Activated naive CD8-positive, alpha-beta T cell treated with anti-CD3 and anti-CD28 coated beads for 36 hours (primary cell): ENCODE results near the gene COPE. TPM values are rescaled to one million over a fixed set of nuclear protein-coding genes. Genes with fewer than 3 reads are reported as not detected.

Experiments
- DNase-seq: peaks from one replicate; pipeline ENCODE4 v3.0.0; 2021
- H3K27ac Mint-ChIP-seq: one replicate; pipeline ENCODE4 v1.8.0; 2022; ENCODE audit warnings: mild to moderate bottlenecking, moderate library complexity, mixed read lengths
- H3K27me3 Mint-ChIP-seq: one replicate; pipeline ENCODE4 v1.8.0; 2022; ENCODE audit warnings: mild to moderate bottlenecking, mixed read lengths
- H3K36me3 Mint-ChIP-seq: one replicate; pipeline ENCODE4 v1.8.0; 2021; ENCODE audit warnings: mild to moderate bottlenecking, mixed read lengths
- H3K4me1 Mint-ChIP-seq: one replicate; pipeline ENCODE4 v1.8.0; 2021; ENCODE audit warnings: mixed read lengths
- H3K4me3 Mint-ChIP-seq: one replicate; pipeline ENCODE4 v1.8.0; 2022; ENCODE audit warnings: mild to moderate bottlenecking, moderate library complexity, mixed read lengths
- H3K9me3 Mint-ChIP-seq: one replicate; pipeline ENCODE4 v1.8.0; 2022; ENCODE audit warnings: mixed read lengths
- total RNA-seq, 2 experiments: library from RNA; stranded (reverse); gene quantifications; one replicate each; pipeline ENCODE4 v1.2.3, GENCODE V29; 2021

The COPE gene
- total RNA-seq, 2 experiments from 2014 or later: 169 to 174 TPM

- no peaks in the 10 kb centered on the region for H3K27me3 Mint-ChIP-seq
- no peak for DNase-seq
- H3K4me3 Mint-ChIP-seq: no peak overlapping the region
- H3K9me3 Mint-ChIP-seq: no peaks in the 10 kb centered on the region
- H3K27ac Mint-ChIP-seq: no peak overlapping the region
- peaks cover 33% of the 10 kb centered on the region for H3K36me3 Mint-ChIP-seq
- H3K4me1 Mint-ChIP-seq: peaks cover 20% of the 10 kb centered on the region
These were observed 68.5 kb downstream of the COPE start for GRCh38 chr19:18850471-18851375.

- Mint-ChIP-seq H3K27ac (no peak overlapping the region), H3K4me3 (no peak overlapping the region), H3K27me3 (no peaks in the 10 kb centered on the region), H3K4me1 (peaks cover 25% of the 10 kb centered on the region), H3K9me3 (no peaks in the 10 kb centered on the region), H3K36me3 (peaks cover 30% of the 10 kb centered on the region)
- DNase-seq: no peak
These were observed 69.3 kb downstream of the COPE start for GRCh38 chr19:18849838-18850400.

Other genes with a start within 250 kb of the COPE start
- gene CRTC1, start 235.7 kb downstream of the COPE start, total RNA-seq: 1 to 10 TPM; 5.1 TPM
- gene COMP, start 128.1 kb downstream of the COPE start, total RNA-seq: not detected
- 10 to 100 TPM; 78.9 to 84.6 TPM for gene UPF1, start 87.4 kb downstream of the COPE start, total RNA-seq
- gene CERS1, start 23.2 kb downstream of the COPE start, total RNA-seq: under 1 TPM; 0.19 to 0.28 TPM
- gene DDX49, start 328 bp upstream of the COPE start, total RNA-seq: 10 to 100 TPM; 87.4 to 89.2 TPM
- not detected for gene HOMER3, start 21.8 kb upstream of the COPE start, total RNA-seq
- gene SUGP2, start 114.1 kb upstream of the COPE start, total RNA-seq: 10 to 100 TPM; 74.2 to 81.8 TPM
- gene ARMC6, start 114.2 kb upstream of the COPE start, total RNA-seq: 10 to 100 TPM; 51.3 to 54.0 TPM
- 10 to 100 TPM in 1 of 2 experiments, 1 to 10 TPM in 1; 8.0 to 10.3 TPM for gene SLC25A42, start 144.6 kb upstream of the COPE start, total RNA-seq
- gene TMEM161A, start 219.1 kb upstream of the COPE start, total RNA-seq: 10 to 100 TPM; 24.2 to 25.8 TPM